Endothelial cell (in vitro differentiated cells): ENCODE data around the gene MAPKAPK3. TPM values are rescaled to one million over a fixed set of nuclear protein-coding genes. Genes with fewer than 3 reads are reported as not detected.

ENCODE experiments used
- DNase-seq: peaks from one replicate; pipeline ENCODE4 v3.0.0; 2021; ENCODE audit warnings: low spot score
- H3K27ac Mint-ChIP-seq: one replicate; pipeline ENCODE4 v1.8.0; 2021; ENCODE audit warnings: mixed read lengths, inconsistent platforms; ENCODE audit not compliant: unreplicated experiment
- H3K27me3 Mint-ChIP-seq: one replicate; pipeline ENCODE4 v1.8.0; 2021; ENCODE audit warnings: mild to moderate bottlenecking, moderate library complexity, mixed read lengths, inconsistent platforms; ENCODE audit not compliant: unreplicated experiment
- H3K36me3 Mint-ChIP-seq: one replicate; pipeline ENCODE4 v1.8.0; 2021; ENCODE audit warnings: mild to moderate bottlenecking, low read depth, mixed read lengths, inconsistent platforms; ENCODE audit not compliant: unreplicated experiment
- H3K4me1 Mint-ChIP-seq: one replicate; pipeline ENCODE4 v1.8.0; 2021; ENCODE audit warnings: mild to moderate bottlenecking, mixed read lengths, inconsistent platforms; ENCODE audit not compliant: unreplicated experiment
- H3K4me3 Mint-ChIP-seq: one replicate; pipeline ENCODE4 v1.8.0; 2021; ENCODE audit warnings: mild to moderate bottlenecking, mixed read lengths, inconsistent platforms; ENCODE audit not compliant: unreplicated experiment
- H3K9me3 Mint-ChIP-seq: one replicate; pipeline ENCODE4 v1.8.0; 2021; ENCODE audit warnings: mixed read lengths, inconsistent platforms; ENCODE audit not compliant: unreplicated experiment
- total RNA-seq: library from RNA; stranded (reverse); fragmentation: NEBNext Ultra II Directional; extraction: Animal tissue kit (Norgen Biotek cat#: 25700); gene quantifications from one replicate; pipeline ENCODE4 v1.2.1, GENCODE V29; 2021; ENCODE audit not compliant: unreplicated experiment
- TF ChIP-seq, protein P1 (sequence below): fragments of 200-600 bp; sonication (generic); IDR thresholded peaks from one replicate; pipeline ENCODE4 v1.5.0; 2021; ENCODE audit warnings: antibody characterized with exemption; ENCODE audit not compliant: unreplicated experiment

MAPKAPK3 gene
- total RNA-seq, 1 donor from 2014 or later = 6.4 TPM

- Mint-ChIP-seq H3K4me1 (peaks cover 4% of the 10 kb centered on the region), H3K27me3 (peaks cover 2% of the 10 kb centered on the region), H3K27ac (no peak overlapping the region), H3K4me3 (no peak overlapping the region), H3K36me3 (no peaks in the 10 kb centered on the region), H3K9me3 (no peaks in the 10 kb centered on the region)
- peak; percentile 33 for DNase-seq
- TF ChIP-seq, protein P1, sequence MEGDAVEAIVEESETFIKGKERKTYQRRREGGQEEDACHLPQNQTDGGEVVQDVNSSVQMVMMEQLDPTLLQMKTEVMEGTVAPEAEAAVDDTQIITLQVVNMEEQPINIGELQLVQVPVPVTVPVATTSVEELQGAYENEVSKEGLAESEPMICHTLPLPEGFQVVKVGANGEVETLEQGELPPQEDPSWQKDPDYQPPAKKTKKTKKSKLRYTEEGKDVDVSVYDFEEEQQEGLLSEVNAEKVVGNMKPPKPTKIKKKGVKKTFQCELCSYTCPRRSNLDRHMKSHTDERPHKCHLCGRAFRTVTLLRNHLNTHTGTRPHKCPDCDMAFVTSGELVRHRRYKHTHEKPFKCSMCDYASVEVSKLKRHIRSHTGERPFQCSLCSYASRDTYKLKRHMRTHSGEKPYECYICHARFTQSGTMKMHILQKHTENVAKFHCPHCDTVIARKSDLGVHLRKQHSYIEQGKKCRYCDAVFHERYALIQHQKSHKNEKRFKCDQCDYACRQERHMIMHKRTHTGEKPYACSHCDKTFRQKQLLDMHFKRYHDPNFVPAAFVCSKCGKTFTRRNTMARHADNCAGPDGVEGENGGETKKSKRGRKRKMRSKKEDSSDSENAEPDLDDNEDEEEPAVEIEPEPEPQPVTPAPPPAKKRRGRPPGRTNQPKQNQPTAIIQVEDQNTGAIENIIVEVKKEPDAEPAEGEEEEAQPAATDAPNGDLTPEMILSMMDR = no peak
These were observed 10.6 kb downstream of the MAPKAPK3 start for GRCh38 chr3:50627407-50628051.

GRCh38 chr3:50628601-50629000, 11.7 kb downstream of the MAPKAPK3 start:
- no peak for DNase-seq
- H3K36me3 Mint-ChIP-seq = no peaks in the 10 kb centered on the region
- TF ChIP-seq, protein P1 = no peak
- peaks cover 4% of the 10 kb centered on the region for H3K4me1 Mint-ChIP-seq
- peaks cover 2% of the 10 kb centered on the region for H3K27me3 Mint-ChIP-seq
- no peak overlapping the region for H3K27ac Mint-ChIP-seq
- H3K9me3 Mint-ChIP-seq = no peaks in the 10 kb centered on the region
- no peak overlapping the region for H3K4me3 Mint-ChIP-seq

GRCh38 chr3:50630394-50630793, 13.4 kb downstream of the MAPKAPK3 start:
- H3K4me1 Mint-ChIP-seq = no peaks in the 10 kb centered on the region
- H3K27me3 Mint-ChIP-seq = peaks cover 1% of the 10 kb centered on the region
- no peak overlapping the region for H3K27ac Mint-ChIP-seq
- no peaks in the 10 kb centered on the region for H3K9me3 Mint-ChIP-seq
- TF ChIP-seq, protein P1 = no peak
- H3K36me3 Mint-ChIP-seq = no peaks in the 10 kb centered on the region
- no peak overlapping the region for H3K4me3 Mint-ChIP-seq
- no peak for DNase-seq

- Mint-ChIP-seq H3K36me3 (no peaks in the 10 kb centered on the region), H3K4me3 (no peak overlapping the region), H3K4me1 (no peaks in the 10 kb centered on the region), H3K27me3 (peaks cover 1% of the 10 kb centered on the region), H3K27ac (no peak overlapping the region), H3K9me3 (no peaks in the 10 kb centered on the region)
- DNase-seq = no peak
- TF ChIP-seq, protein P1 = no peak
These were observed 13.9 kb downstream of the MAPKAPK3 start for GRCh38 chr3:50630877-50631276.

- Mint-ChIP-seq H3K4me3 (no peak overlapping the region), H3K27ac (peak overlapping the region; percentile 50), H3K36me3 (no peaks in the 10 kb centered on the region), H3K9me3 (no peaks in the 10 kb centered on the region), H3K27me3 (peaks cover 1% of the 10 kb centered on the region), H3K4me1 (peaks cover 8% of the 10 kb centered on the region)
- TF ChIP-seq, protein P1 = no peak
- no peak for DNase-seq
These were observed 15.5 kb downstream of the MAPKAPK3 start for GRCh38 chr3:50632450-50632849.
